GM21447 (cell line): Measurements from ENCODE around the gene UBQLN4.
"Not testable (repeated sequence)": the region's sequence is repeated elsewhere in the genome, so short reads cannot be mapped to it uniquely, and the experiment has no call there.

Source experiments
- ATAC-seq: cut with Tn5 transposase; IDR thresholded peaks from one replicate; pipeline ENCODE4 v1.9.1; 2021; ENCODE audit not compliant: unreplicated experiment

UBQLN4 gene

GRCh38 chr1:156081180-156081916 lies 27.8 kb upstream of the UBQLN4 start:
- ATAC-seq = no peak

GRCh38 chr1:156080863-156081179 lies 27.2 kb upstream of the UBQLN4 start:
- no peak for ATAC-seq

GRCh38 chr1:156080241-156080862 lies 26.8 kb upstream of the UBQLN4 start:
- ATAC-seq = no peak

GRCh38 chr1:156079762-156080161 lies 26.2 kb upstream of the UBQLN4 start:
- no peak for ATAC-seq

GRCh38 chr1:156078728-156079127 lies 25.1 kb upstream of the UBQLN4 start:
- no peak for ATAC-seq

- no peak for ATAC-seq
Measured at GRCh38 chr1:156077430-156077760, 23.8 kb upstream of the UBQLN4 start.

- ATAC-seq = no peak
Measured at GRCh38 chr1:156076609-156077429, 23.2 kb upstream of the UBQLN4 start.

GRCh38 chr1:156075775-156076204 lies 22.2 kb upstream of the UBQLN4 start:
- no peak for ATAC-seq

GRCh38 chr1:156075162-156075561 lies 21.6 kb upstream of the UBQLN4 start:
- no peak for ATAC-seq

- ATAC-seq = no peak
Measured at GRCh38 chr1:156074661-156075060, 21.1 kb upstream of the UBQLN4 start.

GRCh38 chr1:156073740-156074139 lies 20.1 kb upstream of the UBQLN4 start:
- no peak for ATAC-seq

- ATAC-seq = no peak
Measured at GRCh38 chr1:156073110-156073687, 19.6 kb upstream of the UBQLN4 start.

GRCh38 chr1:156072251-156072650 lies 18.7 kb upstream of the UBQLN4 start:
- no peak for ATAC-seq

- not testable (repeated sequence) for ATAC-seq
Measured at GRCh38 chr1:156071332-156071816, 17.8 kb upstream of the UBQLN4 start.

GRCh38 chr1:156070548-156070947 lies 16.9 kb upstream of the UBQLN4 start:
- ATAC-seq = no peak

- no peak for ATAC-seq
Measured at GRCh38 chr1:156069490-156070455, 16.2 kb upstream of the UBQLN4 start.

GRCh38 chr1:156067262-156067661 lies 13.7 kb upstream of the UBQLN4 start:
- ATAC-seq = no peak

- ATAC-seq = no peak
Measured at GRCh38 chr1:156065871-156066270, 12.3 kb upstream of the UBQLN4 start.

GRCh38 chr1:156065212-156065611 lies 11.6 kb upstream of the UBQLN4 start:
- ATAC-seq = no peak

- ATAC-seq = no peak
Measured at GRCh38 chr1:156064615-156065014, 11.0 kb upstream of the UBQLN4 start.

GRCh38 chr1:156063997-156064285 lies 10.3 kb upstream of the UBQLN4 start:
- ATAC-seq = no peak
